MCF 10A (cell line): ENCODE results near the gene VWA5B1. TPM values are rescaled to one million over a fixed set of nuclear protein-coding genes. Genes with fewer than 3 reads are reported as not detected.

ENCODE experiments used
- BruUV-seq: library from RNA; stranded (reverse); fragments of 400-500 nt; replicated peaks from 2 replicates; lab custom pipeline; 2021; lab: Mats Ljungman, UMichigan
- CTCF ChIA-PET: fragments of 300-600 bp; sonication (Branson Sonifier 250); formaldehyde crosslinking; extraction: SDS; loops from one replicate; lab custom pipeline; 2021; ENCODE audit warnings: antibody characterized with exemption, inconsistent platforms; lab: Yijun Ruan, JAX
- POLR2A ChIA-PET: fragments of 300-600, 350-650 bp; sonication (Branson Sonifier 250); formaldehyde crosslinking; extraction: SDS; loops from one replicate; lab custom pipeline; 2020; ENCODE audit warnings: antibody characterized with exemption, inconsistent platforms; lab: Yijun Ruan, JAX
- DNase-seq: peaks from one replicate; pipeline ENCODE4 v3.0.0-alpha.2; 2018; ENCODE audit not compliant: unreplicated experiment
- H3K27ac Mint-ChIP-seq: one replicate; pipeline ENCODE4 v1.8.0; 2022; ENCODE audit warnings: mild to moderate bottlenecking, low read depth, mixed read lengths; ENCODE audit not compliant: unreplicated experiment
- H3K27me3 Mint-ChIP-seq: one replicate; pipeline ENCODE4 v1.8.0; 2022; ENCODE audit warnings: mixed read lengths; ENCODE audit not compliant: insufficient read depth, unreplicated experiment
- H3K36me3 Mint-ChIP-seq: one replicate; pipeline ENCODE4 v1.8.0; 2022; ENCODE audit warnings: mild to moderate bottlenecking, moderate library complexity, mixed read lengths; ENCODE audit not compliant: insufficient read depth, unreplicated experiment
- H3K4me1 Mint-ChIP-seq: one replicate; pipeline ENCODE4 v1.8.0; 2022; ENCODE audit warnings: mixed read lengths; ENCODE audit not compliant: insufficient read depth, unreplicated experiment
- H3K4me3 Mint-ChIP-seq: one replicate; pipeline ENCODE4 v1.8.0; 2022; ENCODE audit warnings: mild to moderate bottlenecking, moderate library complexity, mixed read lengths; ENCODE audit not compliant: unreplicated experiment
- H3K9me3 Mint-ChIP-seq: one replicate; pipeline ENCODE4 v1.8.0; 2022; ENCODE audit warnings: mixed read lengths; ENCODE audit not compliant: unreplicated experiment
- CTCF ChIP-seq: fragments of 200-600 bp; IDR thresholded peaks from one replicate; pipeline ENCODE4 v1.8.0; 2022; ENCODE audit warnings: antibody characterized with exemption, mild to moderate bottlenecking; ENCODE audit not compliant: unreplicated experiment
- intact Hi-C: fragments of 100-400 bp; cut with micrococcal nuclease; formaldehyde crosslinking; loops from 2 replicates; pipeline ENCODE4 v1.14.1; 2022
- total RNA-seq: library from RNA; stranded (reverse); gene quantifications from 2 replicates; pipeline ENCODE4 v1.2.3, GENCODE V29; 2022

The VWA5B1 gene
- total RNA-seq, 1 experiment from 2014 or later = not detected

- peaks cover 31% of the 10 kb centered on the region for H3K27me3 Mint-ChIP-seq
- H3K9me3 Mint-ChIP-seq = no peaks in the 10 kb centered on the region
- no peak for DNase-seq
- H3K4me1 Mint-ChIP-seq = no peaks in the 10 kb centered on the region
- CTCF ChIA-PET = no interaction called here
- TF ChIP-seq CTCF = no peak
- POLR2A ChIA-PET = no interaction called here
- intact Hi-C loops = no loop called here
- H3K27ac Mint-ChIP-seq = no peak overlapping the region
- H3K4me3 Mint-ChIP-seq = no peak overlapping the region
- H3K36me3 Mint-ChIP-seq = no peaks in the 10 kb centered on the region
- no TSS peak for BruUV-seq
Observed at GRCh38 chr1:20311289-20311688, 20.6 kb downstream of the VWA5B1 start.

DNA sequence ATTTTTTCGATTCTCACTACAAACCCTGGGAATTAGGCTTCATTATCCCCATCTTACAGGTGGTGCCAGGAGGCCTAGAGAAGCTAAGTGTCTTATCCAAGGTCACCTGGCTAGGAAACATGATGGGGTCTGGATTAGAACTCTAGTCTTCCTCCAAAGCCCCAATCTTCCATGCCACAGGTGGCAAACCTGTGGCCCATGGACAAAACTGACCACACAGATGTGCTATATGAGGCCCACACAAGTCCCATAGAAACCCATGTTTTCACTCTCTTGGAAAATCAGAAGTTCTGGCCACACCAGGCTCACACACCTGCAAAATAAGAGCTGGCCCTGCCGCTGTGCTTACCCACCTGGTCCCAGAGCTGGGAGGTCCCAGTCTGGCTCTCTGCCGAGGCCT is 21.6 kb downstream of the VWA5B1 start:
- ChIA-PET POLR2A (interaction anchor here (0.6 kb wide), 1 partner anchor 15 kb away, joined by 4 read pairs; no protein-coding TSS in a partner anchor), CTCF (interaction anchor here (0.6 kb wide), 1 partner anchor 100 kb away, joined by 3 read pairs; no protein-coding TSS in a partner anchor)
- no peaks in the 10 kb centered on the region for H3K36me3 Mint-ChIP-seq
- no peak for TF ChIP-seq CTCF
- no peak overlapping the region for H3K27ac Mint-ChIP-seq
- intact Hi-C loops = no loop called here
- DNase-seq = no peak
- H3K4me1 Mint-ChIP-seq = no peaks in the 10 kb centered on the region
- no TSS peak for BruUV-seq
- no peaks in the 10 kb centered on the region for H3K9me3 Mint-ChIP-seq
- no peak overlapping the region for H3K4me3 Mint-ChIP-seq
- H3K27me3 Mint-ChIP-seq = peaks cover 36% of the 10 kb centered on the region

DNA sequence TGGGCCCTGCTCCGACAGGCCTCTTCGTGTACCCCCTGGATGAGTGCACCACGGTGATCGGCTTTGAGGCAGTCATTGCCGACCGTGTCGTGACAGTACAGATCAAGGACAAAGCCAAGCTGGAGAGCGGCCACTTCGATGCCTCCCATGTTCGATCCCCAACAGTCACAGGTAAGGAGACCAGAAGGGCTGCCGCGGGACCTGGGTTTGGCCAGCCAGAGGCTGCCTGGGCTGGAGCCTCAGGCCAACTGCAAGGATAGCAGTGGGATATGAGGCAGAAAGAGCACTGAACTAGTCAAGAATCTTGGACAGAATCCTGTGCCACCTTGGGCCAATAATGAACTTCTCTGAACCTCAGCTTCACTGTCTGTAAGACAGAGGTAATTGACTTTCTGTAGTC is 22.1 kb downstream of the VWA5B1 start:
- H3K9me3 Mint-ChIP-seq = no peaks in the 10 kb centered on the region
- no peak overlapping the region for H3K4me3 Mint-ChIP-seq
- ChIA-PET POLR2A (no interaction called here), CTCF (no interaction called here)
- BruUV-seq = no TSS peak
- intact Hi-C loops = no loop called here
- DNase-seq = no peak
- H3K4me1 Mint-ChIP-seq = no peaks in the 10 kb centered on the region
- peaks cover 36% of the 10 kb centered on the region for H3K27me3 Mint-ChIP-seq
- TF ChIP-seq CTCF = no peak
- H3K36me3 Mint-ChIP-seq = no peaks in the 10 kb centered on the region
- no peak overlapping the region for H3K27ac Mint-ChIP-seq

DNA sequence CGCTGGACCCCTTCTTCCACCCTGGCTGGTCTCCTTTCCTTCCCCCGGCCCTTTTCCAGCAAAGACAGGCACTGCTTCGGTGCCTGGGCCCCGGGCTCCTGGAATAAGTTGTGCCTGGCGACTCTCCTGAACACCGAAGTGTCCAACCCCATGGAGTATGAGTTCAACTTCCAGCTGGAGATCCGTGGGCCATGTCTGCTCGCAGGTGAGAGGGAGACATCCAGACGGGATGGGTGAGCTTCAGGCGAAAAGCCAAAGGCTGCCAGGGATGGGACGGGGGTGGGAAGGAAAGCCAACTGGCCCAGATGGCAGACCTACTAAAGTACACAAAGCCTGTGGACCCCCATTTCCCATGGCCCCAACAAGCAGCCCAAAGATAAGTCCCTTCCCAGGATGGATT is 26.8 kb downstream of the VWA5B1 start:
- intact Hi-C loops = no loop called here
- no peak overlapping the region for H3K4me3 Mint-ChIP-seq
- no peak for TF ChIP-seq CTCF
- ChIA-PET POLR2A (no interaction called here), CTCF (no interaction called here)
- H3K9me3 Mint-ChIP-seq = no peaks in the 10 kb centered on the region
- no peak for DNase-seq
- peaks cover 59% of the 10 kb centered on the region for H3K27me3 Mint-ChIP-seq
- H3K4me1 Mint-ChIP-seq = no peaks in the 10 kb centered on the region
- peaks cover 7% of the 10 kb centered on the region for H3K36me3 Mint-ChIP-seq
- no TSS peak for BruUV-seq
- H3K27ac Mint-ChIP-seq = no peak overlapping the region
